ENCODE measurements around the gene UBAP1. TPM values are rescaled to one million over a fixed set of nuclear protein-coding genes. Genes with fewer than 3 reads are reported as not detected.
"Not testable (repeated sequence)": the region's sequence is repeated elsewhere in the genome, so short reads cannot be mapped to it uniquely, and the experiment has no call there.

Gene UBAP1
- 17.9 TPM for total RNA-seq
- polyA plus RNA-seq (ENCODE audit: insufficient read depth in 1 of 8, insufficient read length in 8 of 8, low replicate concordance in 1 of 8): 10 to 100 TPM; 30.2 to 37.4 (median 33.6) TPM
- long read RNA-seq, donor 1, partial matches to known transcripts: 0 of 4 reads
- long read RNA-seq, donor 1, other reads (novel, unspliced or antisense): 0 of 4 reads
- long read RNA-seq, donor 2: 0 reads
- long read RNA-seq, donor 3, transcript UBAP1-201 (7 exons, 2,735 nt): major isoform, 7 of 13 reads
- long read RNA-seq, donor 3, partial matches to known transcripts: 6 of 13 reads
- long read RNA-seq, donor 3, other reads (novel, unspliced or antisense): 0 of 13 reads
- long read RNA-seq, donor 4, transcript UBAP1-201 (7 exons, 2,735 nt): major isoform, 5 of 27 reads
- long read RNA-seq, donor 4, partial matches to known transcripts: 20 of 27 reads
- long read RNA-seq, donor 4, other reads (novel, unspliced or antisense): 0 of 27 reads
- long read RNA-seq, donor 5, transcript UBAP1-201 (7 exons, 2,735 nt): major isoform, 23 of 57 reads
- long read RNA-seq, donor 5, partial matches to known transcripts: 32 of 57 reads
- long read RNA-seq, donor 5, other reads (novel, unspliced or antisense): 0 of 57 reads
- long read RNA-seq, donor 6, transcript UBAP1-201 (7 exons, 2,735 nt): major isoform, 16 of 75 reads
- long read RNA-seq, donor 6, partial matches to known transcripts: 55 of 75 reads
- long read RNA-seq, donor 6, other reads (novel, unspliced or antisense): 0 of 75 reads
- long read RNA-seq, donor 7, transcript UBAP1-201 (7 exons, 2,735 nt): major isoform, 14 of 25 reads
- long read RNA-seq, donor 7, partial matches to known transcripts: 11 of 25 reads
- long read RNA-seq, donor 7, other reads (novel, unspliced or antisense): 0 of 25 reads
- long read RNA-seq, donor 8, partial matches to known transcripts: 15 of 18 reads
- long read RNA-seq, donor 8, other reads (novel, unspliced or antisense): 0 of 18 reads
- long read RNA-seq, donor 9, partial matches to known transcripts: 0 of 5 reads
- long read RNA-seq, donor 9, other reads (novel, unspliced or antisense): 0 of 5 reads
- long read RNA-seq, donor 10, transcript UBAP1-201 (7 exons, 2,735 nt): major isoform, 8 of 124 reads
- long read RNA-seq, donor 10, partial matches to known transcripts: 110 of 124 reads
- long read RNA-seq, donor 10, other reads (novel, unspliced or antisense): 5 of 124 reads
- long read RNA-seq, donor 11, partial matches to known transcripts: 0 of 4 reads
- long read RNA-seq, donor 11, other reads (novel, unspliced or antisense): 0 of 4 reads

DNA sequence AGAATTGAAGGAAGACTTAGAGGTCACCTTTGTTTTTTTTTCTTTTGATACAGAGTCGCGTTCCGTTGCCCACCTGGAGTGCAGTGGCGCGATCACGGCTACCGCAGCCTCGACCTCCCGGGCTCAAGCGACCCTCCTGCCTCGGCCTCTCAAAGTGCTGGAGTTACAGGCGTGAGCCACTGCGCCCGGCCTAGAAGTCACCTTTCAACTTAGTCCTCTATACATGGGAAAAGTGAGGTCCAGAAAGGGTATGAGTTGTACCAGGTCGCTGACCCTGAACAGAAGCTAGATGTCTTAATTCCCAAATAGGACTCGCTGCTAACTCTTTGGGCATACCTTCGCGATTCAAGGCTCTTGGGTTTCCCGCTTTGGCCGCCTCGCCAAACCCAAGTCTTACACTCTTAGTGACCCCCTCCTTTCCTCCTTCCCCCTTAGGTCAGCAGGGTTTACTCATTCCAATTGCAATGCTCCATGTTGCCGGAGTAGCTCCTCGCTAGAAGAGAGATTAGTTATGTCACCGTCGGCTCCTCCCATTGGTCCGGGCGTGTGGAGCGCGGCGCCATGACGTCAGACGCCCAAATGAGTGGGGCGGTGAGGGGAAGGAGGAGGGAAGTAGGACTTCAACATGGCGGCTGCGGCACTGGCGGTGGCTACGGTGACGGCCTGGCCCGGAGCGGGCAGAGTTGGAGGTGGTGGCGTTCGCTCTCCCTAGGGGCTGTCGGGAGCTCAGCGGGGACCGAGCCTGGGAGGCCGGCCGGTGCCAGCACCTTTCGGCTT lies at the start of gene UBAP1:
UBAP1 (plus strand) TSS at position 608 of the 777 bp plus-strand sequence. CDS start 41,872 bp downstream, outside the sequence.
- no peaks in the 10 kb centered on the region for H3K36me3 ChIP-seq (ENCODE audit: control insufficient read depth, insufficient read depth, low read length)
- H3K4me3 ChIP-seq (ENCODE audit: low read length): peak within 1 kb of the TSS; percentile 80
- peaks cover 8% of the 10 kb centered on the region for H3K4me1 ChIP-seq (ENCODE audit: control insufficient read depth, insufficient read depth, low read length)
- peak; percentile 99 for DNase-seq
- H3K27me3 ChIP-seq (ENCODE audit: control insufficient read depth, insufficient read depth, low read length): no peaks in the 10 kb centered on the region
- under 1% methylated on average over 34 of the region's 48 CpGs for WGBS (ENCODE audit: insufficient coverage)
- H3K9me3 ChIP-seq (replicated peaks; ENCODE audit: control insufficient read depth, low read depth, low read length): no peaks in the 10 kb centered on the region
- peak within 1 kb of the TSS; percentile 94 for H3K27ac ChIP-seq (ENCODE audit: low read length)

DNA sequence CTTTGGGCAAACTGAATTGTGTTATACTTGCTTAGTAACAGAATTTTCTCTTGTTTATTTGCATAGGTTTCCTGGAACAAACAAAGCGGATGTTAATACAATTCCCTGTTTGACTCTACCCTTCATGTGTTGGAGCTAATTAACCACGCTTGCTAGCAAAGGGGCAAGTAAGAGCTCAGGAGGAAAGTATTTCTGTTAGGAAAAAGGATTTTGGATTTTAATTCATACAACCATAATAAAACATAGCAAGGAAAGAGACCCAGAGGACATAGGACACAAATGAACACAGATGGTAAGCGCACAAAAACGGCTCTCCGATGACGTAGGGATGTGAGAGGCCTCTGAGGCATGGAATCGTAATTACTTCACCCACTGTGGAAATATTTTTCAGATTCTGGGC lies 47.3 kb upstream of the UBAP1 start:
- Histone ChIP-seq H3K36me3 (ENCODE audit: control insufficient read depth, insufficient read depth, low read length) (no peaks in the 10 kb centered on the region), H3K27ac (ENCODE audit: low read length) (no peak overlapping the region), H3K9me3 (replicated peaks; ENCODE audit: control insufficient read depth, low read depth, low read length) (no peaks in the 10 kb centered on the region), H3K27me3 (ENCODE audit: control insufficient read depth, insufficient read depth, low read length) (no peaks in the 10 kb centered on the region), H3K4me3 (ENCODE audit: low read length) (no peak overlapping the region), H3K4me1 (ENCODE audit: control insufficient read depth, insufficient read depth, low read length) (peaks cover 4% of the 10 kb centered on the region)
- 78% methylated on average over 5 of the region's 7 CpGs for WGBS (ENCODE audit: insufficient coverage)
- no peak for DNase-seq

DNA sequence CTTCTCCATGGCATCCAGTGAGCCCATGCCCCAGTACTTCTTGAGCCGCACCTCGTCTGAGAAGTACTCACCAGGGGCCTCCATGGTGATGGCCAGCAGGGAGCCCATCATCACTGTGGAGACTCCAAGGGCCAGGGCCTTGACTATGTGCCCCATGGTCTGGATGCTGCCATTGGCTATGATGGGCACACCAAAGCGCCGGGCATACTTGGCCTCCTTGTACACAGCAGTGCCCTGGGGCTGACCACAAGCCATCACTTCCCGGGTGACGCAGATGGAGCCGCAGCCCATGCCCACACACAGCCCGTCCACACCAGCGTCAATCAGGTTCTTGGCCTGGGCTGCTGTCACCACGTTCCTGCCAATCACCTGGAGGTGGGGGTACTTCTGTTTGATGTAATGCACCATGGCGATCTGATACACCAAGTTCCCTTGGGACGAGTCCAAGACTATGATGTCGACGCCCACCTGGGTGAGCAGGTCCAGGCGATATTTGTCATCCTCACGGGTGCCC lies 45.4 kb upstream of the UBAP1 start:
- no peaks in the 10 kb centered on the region for H3K9me3 ChIP-seq (replicated peaks; ENCODE audit: control insufficient read depth, low read depth, low read length)
- no peak for DNase-seq
- H3K27me3 ChIP-seq (ENCODE audit: control insufficient read depth, insufficient read depth, low read length): no peaks in the 10 kb centered on the region
- no peak overlapping the region for H3K27ac ChIP-seq (ENCODE audit: low read length)
- WGBS (ENCODE audit: insufficient coverage): 87% methylated on average over 12 of the region's 16 CpGs
- H3K4me3 ChIP-seq (ENCODE audit: low read length): no peak overlapping the region
- H3K4me1 ChIP-seq (ENCODE audit: control insufficient read depth, insufficient read depth, low read length): no peaks in the 10 kb centered on the region
- no peaks in the 10 kb centered on the region for H3K36me3 ChIP-seq (ENCODE audit: control insufficient read depth, insufficient read depth, low read length)

DNA sequence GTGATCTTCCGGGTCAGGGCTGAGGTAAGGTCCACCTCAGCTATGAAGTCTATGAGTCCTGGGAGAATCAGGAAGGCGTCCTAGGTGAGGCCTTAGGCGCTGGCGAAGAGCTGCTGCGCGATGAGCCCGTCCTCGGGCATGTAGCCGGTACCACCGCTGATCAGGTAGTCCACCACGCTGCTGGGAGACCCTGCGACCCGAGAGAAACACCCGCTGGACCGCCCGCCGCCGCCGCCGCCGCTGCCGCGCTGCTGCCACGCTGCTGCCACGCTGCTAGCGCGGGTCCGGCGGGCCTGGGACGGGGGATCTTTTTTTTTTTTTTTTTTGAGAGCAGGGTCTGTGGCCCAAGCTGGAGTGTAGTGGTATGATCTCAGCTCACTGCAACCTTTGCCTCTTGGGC lies 44.3 kb upstream of the UBAP1 start:
- no peak overlapping the region for H3K4me3 ChIP-seq (ENCODE audit: low read length)
- no peaks in the 10 kb centered on the region for H3K27me3 ChIP-seq (ENCODE audit: control insufficient read depth, insufficient read depth, low read length)
- no peaks in the 10 kb centered on the region for H3K4me1 ChIP-seq (ENCODE audit: control insufficient read depth, insufficient read depth, low read length)
- DNase-seq: no peak
- 92% methylated on average over 18 of the region's 30 CpGs for WGBS (ENCODE audit: insufficient coverage)
- no peaks in the 10 kb centered on the region for H3K9me3 ChIP-seq (replicated peaks; ENCODE audit: control insufficient read depth, low read depth, low read length)
- H3K36me3 ChIP-seq (ENCODE audit: control insufficient read depth, insufficient read depth, low read length): no peaks in the 10 kb centered on the region
- no peak overlapping the region for H3K27ac ChIP-seq (ENCODE audit: low read length)

DNA sequence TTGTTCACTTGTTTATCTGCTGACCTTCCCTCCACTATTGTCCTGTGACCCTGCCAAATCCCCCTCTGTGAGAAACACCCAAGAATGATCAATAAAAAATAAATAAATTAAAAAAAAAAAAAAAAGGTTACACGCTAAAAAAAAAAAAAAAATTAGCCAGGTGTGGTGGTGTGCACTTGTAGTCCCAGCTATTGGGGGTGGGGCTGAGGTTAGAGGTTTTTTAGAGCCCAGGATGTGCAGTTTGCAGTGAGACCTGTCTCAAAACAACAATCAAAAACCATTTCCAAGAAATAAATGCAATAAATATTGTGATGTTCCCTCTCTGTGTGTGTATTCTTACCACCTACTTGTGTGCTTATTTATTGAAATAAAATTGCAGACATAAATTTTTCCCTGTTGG lies 40.2 kb upstream of the UBAP1 start:
- WGBS (ENCODE audit: insufficient coverage): no CpG with 5 or more reads among the region's 1 CpG
- not testable (repeated sequence) for H3K27ac ChIP-seq (ENCODE audit: low read length); H3K4me3 ChIP-seq (ENCODE audit: low read length); H3K36me3 ChIP-seq (ENCODE audit: control insufficient read depth, insufficient read depth, low read length); DNase-seq; H3K9me3 ChIP-seq (replicated peaks; ENCODE audit: control insufficient read depth, low read depth, low read length); H3K4me1 ChIP-seq (ENCODE audit: control insufficient read depth, insufficient read depth, low read length); H3K27me3 ChIP-seq (ENCODE audit: control insufficient read depth, insufficient read depth, low read length)

DNA sequence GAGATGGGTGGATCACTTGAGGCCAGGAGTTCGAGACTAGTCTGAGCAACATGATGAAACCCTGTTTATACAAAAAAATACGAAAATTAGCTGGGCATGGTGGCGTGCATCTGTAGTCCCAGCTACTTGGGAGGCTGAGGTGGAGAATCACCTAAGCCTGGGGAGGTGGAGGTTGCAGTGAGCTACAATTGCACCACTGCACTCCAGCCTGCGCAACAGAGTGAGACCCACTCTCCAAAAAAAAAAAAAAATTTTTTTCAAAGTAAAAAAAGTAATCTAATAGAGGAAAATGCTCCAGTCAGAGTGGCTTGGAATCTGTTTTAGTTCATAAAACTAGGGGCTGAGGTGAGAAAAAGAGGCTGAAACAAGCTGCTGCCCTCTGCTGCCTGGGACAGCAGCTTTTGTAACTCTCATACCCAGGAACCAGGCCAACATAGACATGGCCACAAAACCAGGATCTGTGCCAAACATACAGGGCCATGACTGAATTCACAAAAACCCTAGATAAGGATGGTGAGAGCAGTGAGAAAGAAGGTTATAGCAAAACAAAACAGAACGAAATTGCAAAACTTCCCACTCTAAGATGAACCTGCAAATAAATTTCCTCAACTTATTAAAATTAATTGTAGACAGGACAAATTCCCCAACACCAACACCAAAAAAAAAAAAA lies 39.2 kb upstream of the UBAP1 start:
- Histone ChIP-seq H3K4me1 (ENCODE audit: control insufficient read depth, insufficient read depth, low read length) (no peaks in the 10 kb centered on the region), H3K27ac (ENCODE audit: low read length) (no peak overlapping the region), H3K4me3 (ENCODE audit: low read length) (no peak overlapping the region), H3K27me3 (ENCODE audit: control insufficient read depth, insufficient read depth, low read length) (no peaks in the 10 kb centered on the region), H3K36me3 (ENCODE audit: control insufficient read depth, insufficient read depth, low read length) (no peaks in the 10 kb centered on the region), H3K9me3 (replicated peaks; ENCODE audit: control insufficient read depth, low read depth, low read length) (no peaks in the 10 kb centered on the region)
- 90% methylated on average over 3 of the region's 5 CpGs for WGBS (ENCODE audit: insufficient coverage)
- DNase-seq: peak; percentile 49

DNA sequence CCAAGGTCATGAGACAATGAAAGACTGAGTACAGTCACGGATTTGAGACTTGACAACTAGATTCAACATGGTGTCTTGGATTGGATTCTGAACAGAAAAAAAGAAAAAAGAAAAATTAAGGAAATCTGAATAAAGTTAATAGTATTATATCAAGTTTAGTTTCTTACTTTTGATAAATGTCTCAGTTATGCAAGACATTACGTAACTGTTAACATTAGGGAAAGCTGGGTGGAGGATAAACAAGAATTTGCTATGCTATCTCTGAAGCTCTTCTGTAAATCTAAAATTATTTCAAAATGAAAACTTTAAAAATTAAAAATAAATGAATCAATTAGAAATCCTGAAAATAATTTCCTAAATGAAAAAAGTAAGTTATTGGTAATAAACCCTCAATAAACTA lies 38.0 kb upstream of the UBAP1 start:
- DNase-seq: no peak
- no CpG with 5 or more reads among the region's 2 CpGs for WGBS (ENCODE audit: insufficient coverage)
- no peaks in the 10 kb centered on the region for H3K27me3 ChIP-seq (ENCODE audit: control insufficient read depth, insufficient read depth, low read length)
- H3K36me3 ChIP-seq (ENCODE audit: control insufficient read depth, insufficient read depth, low read length): no peaks in the 10 kb centered on the region
- H3K9me3 ChIP-seq (replicated peaks; ENCODE audit: control insufficient read depth, low read depth, low read length): no peaks in the 10 kb centered on the region
- H3K4me3 ChIP-seq (ENCODE audit: low read length): no peak overlapping the region
- H3K27ac ChIP-seq (ENCODE audit: low read length): no peak overlapping the region
- H3K4me1 ChIP-seq (ENCODE audit: control insufficient read depth, insufficient read depth, low read length): no peaks in the 10 kb centered on the region

DNA sequence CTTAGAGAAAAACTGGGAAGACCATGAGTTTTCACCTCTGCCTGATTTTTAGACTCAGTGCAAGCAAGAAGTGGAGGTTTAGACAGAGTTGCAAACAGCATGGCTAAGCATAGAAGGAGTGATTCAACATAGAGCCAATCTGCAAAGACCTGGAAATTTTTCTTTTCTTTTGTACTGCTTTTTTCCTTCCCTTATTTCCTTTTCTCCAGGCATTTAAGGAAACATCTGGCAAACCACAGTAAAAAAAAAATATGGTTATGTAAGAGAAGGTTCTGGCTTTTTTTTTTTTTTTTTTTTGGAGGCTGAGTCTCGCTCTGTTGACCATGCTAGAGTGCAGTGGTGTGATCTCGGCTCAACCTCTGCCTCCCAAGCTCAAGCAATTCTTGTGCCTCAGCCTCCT lies 35.7 kb upstream of the UBAP1 start:
- H3K27ac ChIP-seq (ENCODE audit: low read length): no peak overlapping the region
- no peak for DNase-seq
- H3K4me3 ChIP-seq (ENCODE audit: low read length): no peak overlapping the region
- H3K36me3 ChIP-seq (ENCODE audit: control insufficient read depth, insufficient read depth, low read length): no peaks in the 10 kb centered on the region
- H3K27me3 ChIP-seq (ENCODE audit: control insufficient read depth, insufficient read depth, low read length): no peaks in the 10 kb centered on the region
- no peaks in the 10 kb centered on the region for H3K4me1 ChIP-seq (ENCODE audit: control insufficient read depth, insufficient read depth, low read length)
- no CpG with 5 or more reads among the region's 2 CpGs for WGBS (ENCODE audit: insufficient coverage)
- no peaks in the 10 kb centered on the region for H3K9me3 ChIP-seq (replicated peaks; ENCODE audit: control insufficient read depth, low read depth, low read length)

DNA sequence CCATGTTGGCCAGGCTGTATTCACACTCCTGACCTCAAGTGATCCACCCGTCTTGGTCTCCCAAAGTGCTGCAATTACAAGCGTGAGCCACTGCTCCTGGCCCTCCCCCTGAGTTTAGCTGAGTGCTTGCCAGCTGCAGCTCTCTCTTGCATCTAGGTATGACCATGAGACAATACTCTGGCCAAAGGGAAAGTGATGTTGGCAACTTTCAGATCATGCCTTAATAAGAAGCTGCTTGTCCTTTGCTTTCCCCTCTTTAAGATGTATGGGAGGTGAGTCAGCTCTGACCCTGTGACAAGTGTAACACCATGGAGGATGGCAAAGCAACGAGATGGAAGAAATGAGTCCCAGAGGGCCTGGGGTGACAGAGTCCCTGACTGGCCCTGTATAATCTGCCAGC lies 33.7 kb upstream of the UBAP1 start:
- DNase-seq: no peak

More for the DNA sequence above, 33.7 kb upstream of the UBAP1 start:
- Histone ChIP-seq H3K4me1 (ENCODE audit: control insufficient read depth, insufficient read depth, low read length) (no peaks in the 10 kb centered on the region), H3K36me3 (ENCODE audit: control insufficient read depth, insufficient read depth, low read length) (no peaks in the 10 kb centered on the region), H3K27ac (ENCODE audit: low read length) (no peak overlapping the region), H3K27me3 (ENCODE audit: control insufficient read depth, insufficient read depth, low read length) (no peaks in the 10 kb centered on the region), H3K4me3 (ENCODE audit: low read length) (no peak overlapping the region), H3K9me3 (replicated peaks; ENCODE audit: control insufficient read depth, low read depth, low read length) (no peaks in the 10 kb centered on the region)
- WGBS (ENCODE audit: insufficient coverage): 31% methylated on average over 3 of the region's 3 CpGs
